HG02884 (cell line): ENCODE data around the gene CLEC5A.
"Not testable (repeated sequence)": the region's sequence is repeated elsewhere in the genome, so short reads cannot be mapped to it uniquely, and the experiment has no call there.

ENCODE experiments used
- ATAC-seq: cut with Tn5 transposase; IDR thresholded peaks from one replicate; pipeline ENCODE4 v1.9.1; 2021; ENCODE audit warnings: mild to moderate bottlenecking, moderate library complexity; ENCODE audit not compliant: unreplicated experiment

The CLEC5A gene

GRCh38 chr7:141946796-141947195 lies at the start of gene CLEC5A:
TSS of gene CLEC5A (minus strand) at chr7:141946974. CDS start at chr7:141946292, 682 bp downstream.
- no peak for ATAC-seq

GRCh38 chr7:141993354-141993753 lies 46.6 kb upstream of the CLEC5A start:
- ATAC-seq: no peak

DNA sequence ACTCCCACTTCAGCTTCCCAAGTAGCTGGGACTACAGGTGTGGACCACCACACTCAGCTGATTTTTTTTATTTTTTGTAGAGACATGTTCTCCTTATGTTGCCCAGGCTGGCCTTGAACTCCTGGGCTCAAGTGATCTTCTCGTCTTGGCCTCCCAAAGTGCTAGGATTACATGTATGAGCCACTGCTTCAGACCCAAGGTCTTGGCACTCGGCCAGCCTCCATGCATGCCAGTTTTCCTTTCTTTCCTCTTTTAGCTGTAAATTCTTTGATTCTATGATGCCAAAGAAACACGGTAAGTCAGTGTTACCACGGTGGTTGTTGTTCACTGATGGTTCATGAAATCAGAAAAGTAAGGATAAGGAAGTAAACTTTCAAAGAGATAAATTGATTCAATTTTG lies 45.9 kb upstream of the CLEC5A start:
- no peak for ATAC-seq

DNA sequence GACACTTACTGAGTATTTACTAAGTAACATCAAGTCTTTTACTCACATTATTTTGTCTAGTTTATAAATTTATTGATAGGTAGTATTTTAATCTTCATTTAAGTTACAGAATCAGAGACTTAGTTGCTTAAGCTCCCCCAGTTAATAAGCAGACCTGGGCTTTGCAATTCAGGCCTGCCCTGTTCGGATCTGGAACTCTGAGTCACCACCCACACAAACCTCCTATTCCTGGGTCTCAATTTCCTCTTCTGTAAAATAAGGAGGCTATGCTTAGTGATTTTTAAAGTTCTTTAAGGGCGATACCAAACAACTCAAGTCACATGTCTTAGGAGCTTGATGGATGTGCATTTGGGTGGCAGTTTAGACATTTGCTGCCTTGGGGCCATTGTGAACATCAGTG lies 45.4 kb upstream of the CLEC5A start:
- no peak for ATAC-seq

DNA sequence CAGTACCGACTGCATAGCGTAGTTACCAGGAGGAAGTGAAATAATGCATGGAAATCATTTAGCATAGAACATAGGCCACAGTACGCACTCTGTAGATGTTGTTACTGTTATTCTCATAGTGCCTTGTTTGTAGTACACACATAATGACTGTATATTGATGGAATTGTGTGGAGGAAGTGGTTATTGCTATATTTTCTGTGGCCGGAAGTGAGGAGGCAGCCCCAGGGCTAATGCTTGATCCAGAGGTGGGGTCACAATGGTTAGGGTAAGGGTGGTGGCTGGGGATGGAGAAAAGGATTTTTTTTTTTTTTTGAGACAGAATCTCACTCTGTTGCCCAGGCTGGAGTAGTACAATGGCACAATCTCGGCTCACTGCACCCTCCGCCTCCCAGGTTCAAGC lies 44.4 kb upstream of the CLEC5A start:
- ATAC-seq: no peak

GRCh38 chr7:141990011-141990725 lies 43.4 kb upstream of the CLEC5A start:
- no peak for ATAC-seq

- ATAC-seq: not testable (repeated sequence)
These were observed 41.0 kb upstream of the CLEC5A start for GRCh38 chr7:141987803-141988202.

DNA sequence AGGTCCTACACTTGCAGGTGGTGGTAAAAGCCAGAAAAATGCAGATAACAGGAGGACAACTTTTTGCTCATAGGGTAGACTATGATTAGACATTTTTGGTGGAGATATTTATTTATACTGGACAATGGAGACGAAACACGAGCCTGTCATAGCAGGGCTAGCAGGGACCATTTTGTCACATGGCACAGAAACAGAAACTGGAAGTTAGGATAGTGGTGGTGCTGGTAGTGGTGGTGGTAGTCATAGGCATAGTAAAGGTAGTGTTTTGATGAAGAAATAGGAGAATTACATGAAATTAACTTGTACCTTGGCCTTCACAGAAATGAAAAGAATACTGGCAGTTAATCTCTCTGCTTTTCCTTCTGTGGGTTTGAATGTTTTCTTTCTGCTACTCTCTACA lies 40.1 kb upstream of the CLEC5A start:
- ATAC-seq: no peak

- not testable (repeated sequence) for ATAC-seq
These were observed 39.2 kb upstream of the CLEC5A start for GRCh38 chr7:141985926-141986325.

DNA sequence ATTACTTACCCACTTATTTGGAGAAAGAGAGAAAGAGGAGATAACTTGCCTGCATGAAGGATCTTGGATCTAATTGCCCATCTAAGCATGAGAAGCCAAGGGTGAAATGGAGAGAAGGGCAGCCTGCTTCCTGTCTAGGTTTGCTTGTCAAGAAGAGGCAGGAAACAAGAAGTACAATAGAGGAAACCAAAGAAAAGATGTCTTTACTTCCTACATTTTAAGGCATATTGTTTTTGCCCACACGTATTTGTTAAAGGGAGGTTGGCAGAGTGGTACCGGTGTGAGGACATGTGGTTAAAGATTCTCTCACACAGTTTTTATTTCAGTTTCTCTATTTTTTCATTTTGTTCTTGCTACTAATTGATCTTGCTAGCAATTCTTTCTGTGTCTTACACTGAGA lies 32.8 kb upstream of the CLEC5A start:
- no peak for ATAC-seq

- ATAC-seq: no peak
These were observed 31.6 kb upstream of the CLEC5A start for GRCh38 chr7:141978351-141978750.

GRCh38 chr7:141976524-141977245 lies 29.9 kb upstream of the CLEC5A start:
- ATAC-seq: no peak

- peak; percentile 83 for ATAC-seq
These were observed 29.2 kb upstream of the CLEC5A start for GRCh38 chr7:141975806-141976523.

DNA sequence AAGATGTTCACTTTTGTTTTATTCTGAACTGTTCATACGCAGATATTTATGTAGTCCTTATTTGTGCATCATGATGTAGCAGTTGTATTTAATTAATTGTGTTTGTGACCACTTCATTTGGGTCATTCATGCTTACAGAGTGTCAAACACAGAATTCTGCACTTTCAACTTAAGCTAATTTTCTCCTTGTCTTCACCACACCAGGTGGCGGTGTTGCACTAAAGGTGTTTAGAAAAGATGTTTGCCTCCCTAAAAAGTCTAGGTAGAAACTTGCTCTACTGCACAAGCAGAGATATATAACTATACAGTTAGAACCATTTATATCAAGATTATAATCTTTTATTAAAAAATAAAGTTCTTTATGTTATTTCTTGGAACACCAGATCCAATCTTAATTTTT lies 28.1 kb upstream of the CLEC5A start:
- ATAC-seq: no peak

DNA sequence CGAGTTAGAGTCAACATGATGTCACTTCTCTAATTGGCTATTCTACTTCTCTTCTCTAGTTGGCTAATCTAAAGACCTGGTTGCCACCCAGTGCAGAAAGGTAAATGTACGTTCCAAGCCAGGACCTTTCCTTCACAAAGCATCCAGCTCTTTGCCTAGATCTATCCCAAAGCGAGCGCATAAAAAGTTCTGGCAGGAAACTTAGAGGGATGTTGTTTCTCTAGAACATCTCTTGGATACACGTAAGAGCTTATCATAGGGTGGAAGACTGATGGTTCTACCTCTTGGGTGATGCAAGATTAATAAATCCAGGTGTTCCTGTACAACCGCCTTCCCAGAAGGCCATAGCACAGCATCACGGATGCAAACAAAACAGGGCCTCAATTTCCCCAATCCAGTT lies 26.9 kb upstream of the CLEC5A start, which contains the start of gene TAS2R38:
TAS2R38 (minus strand) TSS at position 101 of the 400 bp plus-strand sequence; CDS start at position 17, 84 bp downstream.
- no peak for ATAC-seq

DNA sequence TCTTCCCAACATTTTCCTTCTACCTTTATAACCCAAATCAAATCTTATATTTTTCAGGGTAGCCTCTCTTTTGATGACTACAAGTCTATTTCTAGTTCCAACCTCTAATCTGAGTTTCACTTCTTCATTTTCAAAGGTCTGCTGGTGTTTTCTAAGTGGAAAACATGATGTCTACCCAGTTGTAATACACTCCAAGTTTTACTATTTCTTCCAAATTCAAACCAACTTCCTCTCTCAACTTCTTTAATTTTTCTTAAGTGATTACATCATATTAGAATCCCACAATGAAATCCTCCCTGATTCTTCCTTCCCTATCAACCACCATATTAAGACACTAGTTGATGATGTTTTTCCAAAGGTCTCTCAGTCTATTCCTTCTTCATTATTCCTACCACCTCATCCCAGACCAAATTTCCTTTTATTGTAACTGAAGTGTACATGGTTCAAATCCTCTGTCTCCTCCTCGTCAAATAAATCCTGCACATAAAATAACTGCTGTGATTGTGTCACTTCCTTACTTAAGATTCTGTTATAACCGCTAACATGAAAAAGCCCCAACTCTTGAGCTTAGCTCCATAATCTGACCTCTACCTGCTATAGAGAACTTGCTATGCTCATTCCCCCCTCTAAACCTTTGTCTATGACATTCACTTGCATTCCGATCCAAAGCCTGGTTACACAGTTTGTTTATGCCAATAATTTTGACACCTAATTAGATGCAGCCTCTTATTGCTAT lies 14.1 kb upstream of the CLEC5A start:
- ATAC-seq: peak; percentile 96

DNA sequence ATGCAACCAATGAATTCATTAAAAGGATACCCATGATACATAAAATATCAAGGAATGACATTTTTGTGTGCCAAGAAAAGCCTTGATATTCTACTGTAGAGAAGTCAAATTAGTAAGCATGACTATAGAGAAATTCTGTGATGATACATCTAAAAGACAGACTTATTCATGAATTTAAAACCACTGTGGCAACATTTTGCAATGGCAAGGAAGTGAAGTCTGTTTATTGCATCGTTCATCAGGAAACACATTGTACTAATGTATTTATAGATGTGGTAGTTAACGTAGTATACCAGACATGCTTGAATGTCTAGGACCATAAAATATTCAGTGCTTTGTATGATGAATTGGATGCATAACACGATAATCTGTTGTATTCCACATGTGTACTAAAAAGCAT lies 9.3 kb upstream of the CLEC5A start:
- ATAC-seq: no peak

GRCh38 chr7:141954334-141954733 lies 7.6 kb upstream of the CLEC5A start:
- ATAC-seq: no peak

DNA sequence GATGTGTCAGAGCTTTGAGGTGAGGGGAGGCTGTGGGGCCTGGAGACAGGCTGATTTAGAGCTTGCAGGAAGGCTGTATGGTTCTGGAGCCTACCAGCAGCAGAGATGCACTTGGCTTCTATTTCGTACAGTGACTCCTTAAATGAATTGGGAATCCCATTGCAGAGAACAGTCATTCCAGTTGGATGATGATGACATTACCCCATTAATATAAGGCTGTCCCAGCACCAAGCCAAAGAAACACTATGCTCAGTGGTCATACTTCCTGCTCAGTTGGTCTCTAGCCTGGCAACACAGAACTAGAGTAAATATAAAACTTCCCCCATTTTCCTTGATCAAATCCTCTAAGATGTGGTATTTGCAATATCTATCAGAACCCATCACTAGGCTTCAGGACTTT lies 5.7 kb upstream of the CLEC5A start:
- ATAC-seq: no peak

DNA sequence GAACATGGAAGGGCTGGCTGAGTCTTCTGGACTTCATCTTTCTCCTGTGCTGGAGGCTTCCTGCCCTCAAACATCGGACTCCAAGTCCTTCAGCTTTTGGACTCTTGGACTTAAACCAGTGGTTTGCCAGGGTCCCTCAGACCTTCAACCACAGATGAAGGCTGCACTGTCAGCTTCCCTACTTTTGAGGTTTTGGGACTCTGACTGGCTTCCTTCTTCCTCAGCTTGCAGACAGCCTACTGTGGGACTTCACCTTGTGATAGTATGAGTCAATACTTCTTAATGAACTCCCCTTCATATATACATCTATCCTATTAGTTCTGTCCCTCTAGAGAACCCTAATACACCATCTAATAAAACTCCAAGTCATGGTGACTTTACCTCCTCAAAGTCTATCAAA lies 4.0 kb upstream of the CLEC5A start:
- no peak for ATAC-seq

DNA sequence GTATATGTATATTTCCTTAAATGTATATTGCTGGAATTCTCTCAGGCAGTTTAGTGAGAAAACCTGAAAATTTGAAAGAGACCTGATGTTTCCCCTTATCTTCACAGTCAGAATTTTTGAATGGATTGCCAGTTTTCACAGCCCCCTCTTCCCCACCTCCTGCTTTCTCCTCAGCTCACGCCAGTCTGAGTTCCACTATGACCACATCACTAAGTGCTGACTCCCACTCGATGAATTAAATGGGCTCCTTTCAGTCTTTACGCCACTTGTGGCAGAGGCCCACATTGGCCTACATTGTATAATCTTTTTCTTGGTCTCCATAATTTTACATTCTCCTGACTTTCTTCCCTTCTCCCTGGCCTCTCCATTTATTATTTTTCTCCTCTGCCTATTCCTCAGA lies 3.1 kb upstream of the CLEC5A start:
- no peak for ATAC-seq
